Measurements from ENCODE around the gene PUS3. TPM values are rescaled to one million over a fixed set of nuclear protein-coding genes. Genes with fewer than 3 reads are reported as not detected.

PUS3 gene
- polyA plus RNA-seq, 3 donors: 2.0 to 5.3 (median 3.1) TPM

DNA sequence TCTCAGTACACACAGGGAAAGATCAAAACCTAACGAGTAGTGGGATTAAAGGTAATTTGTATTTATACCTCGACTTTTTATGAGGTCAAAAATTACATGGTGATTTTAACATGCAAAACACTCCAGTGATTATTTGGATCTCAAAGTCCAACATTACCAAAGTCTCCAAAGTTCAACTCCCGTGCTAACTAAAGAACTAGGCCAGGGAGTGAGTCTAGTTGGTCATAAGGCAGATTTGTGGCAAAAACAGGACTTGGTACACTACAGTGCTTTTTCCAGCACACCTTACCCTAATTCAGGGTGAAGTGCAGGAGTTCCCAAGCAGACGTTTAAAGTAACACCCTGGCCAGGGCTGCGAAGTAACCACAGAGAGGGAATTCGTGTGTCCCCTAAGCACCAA lies 1.1 kb downstream of the PUS3 start:
- H3K36me3 ChIP-seq (replicated peaks in 1 of 2; ENCODE audit: control insufficient read depth in 1 of 2, insufficient read depth in 2 of 2, low read length in 2 of 2): peaks cover 13 to 30% of the 10 kb centered on the region in 2 donors
- H3K4me3 ChIP-seq (replicated peaks in 1 of 3; ENCODE audit: low read depth in 2 of 3, low read length in 3 of 3): no peak overlapping the region
- TF ChIP-seq, protein P1, sequence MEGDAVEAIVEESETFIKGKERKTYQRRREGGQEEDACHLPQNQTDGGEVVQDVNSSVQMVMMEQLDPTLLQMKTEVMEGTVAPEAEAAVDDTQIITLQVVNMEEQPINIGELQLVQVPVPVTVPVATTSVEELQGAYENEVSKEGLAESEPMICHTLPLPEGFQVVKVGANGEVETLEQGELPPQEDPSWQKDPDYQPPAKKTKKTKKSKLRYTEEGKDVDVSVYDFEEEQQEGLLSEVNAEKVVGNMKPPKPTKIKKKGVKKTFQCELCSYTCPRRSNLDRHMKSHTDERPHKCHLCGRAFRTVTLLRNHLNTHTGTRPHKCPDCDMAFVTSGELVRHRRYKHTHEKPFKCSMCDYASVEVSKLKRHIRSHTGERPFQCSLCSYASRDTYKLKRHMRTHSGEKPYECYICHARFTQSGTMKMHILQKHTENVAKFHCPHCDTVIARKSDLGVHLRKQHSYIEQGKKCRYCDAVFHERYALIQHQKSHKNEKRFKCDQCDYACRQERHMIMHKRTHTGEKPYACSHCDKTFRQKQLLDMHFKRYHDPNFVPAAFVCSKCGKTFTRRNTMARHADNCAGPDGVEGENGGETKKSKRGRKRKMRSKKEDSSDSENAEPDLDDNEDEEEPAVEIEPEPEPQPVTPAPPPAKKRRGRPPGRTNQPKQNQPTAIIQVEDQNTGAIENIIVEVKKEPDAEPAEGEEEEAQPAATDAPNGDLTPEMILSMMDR (IDR thresholded peaks at IDR 0.05): no peak
- intact Hi-C loops (cut with micrococcal nuclease): loop anchor here in 1 of 2 donors (2.0 kb wide), 1 partner anchor 15 kb away; the partner anchor contains the start of gene HYLS1
- WGBS (ENCODE audit: insufficient coverage): 80% methylated on average over 1 of the region's 6 CpGs
- Mint-ChIP-seq H3K27me3 (ENCODE audit: low read depth in 3 of 3) (peaks cover 33 to 38% (median 37%) of the 10 kb centered on the region in 3 donors), H3K4me1 (peaks cover 23% of the 10 kb centered on the region), H3K36me3 (peaks cover 27 to 30% of the 10 kb centered on the region in 2 donors), H3K4me3 (peak overlapping the region in 1 of 2 donors; percentile 51), H3K27ac (no peak overlapping the region), H3K9me3 (peaks cover 0 to 22% (median 12%) of the 10 kb centered on the region in 7 donors)
- peaks cover 42% of the 10 kb centered on the region for H3K79me2 ChIP-seq (ENCODE audit: insufficient read depth, low read length)
- no peak overlapping the region for H2AFZ ChIP-seq (ENCODE audit: insufficient read depth, low read depth, low read length, poor library complexity, severe bottlenecking)
- no peak for DNase-seq
- peaks cover 0 to 16% of the 10 kb centered on the region in 2 donors for H3K9me3 ChIP-seq (replicated peaks in 1 of 2; ENCODE audit: control insufficient read depth in 1 of 2, insufficient read depth in 1 of 2, low read length in 2 of 2)
- H4K20me1 ChIP-seq (ENCODE audit: insufficient read depth, low read length): peaks cover 5% of the 10 kb centered on the region
- H3K27me3 ChIP-seq (ENCODE audit: control insufficient read depth in 2 of 2, insufficient read depth in 2 of 2, low read length in 2 of 2): peaks cover 30 to 36% of the 10 kb centered on the region in 2 donors
- H3K27ac ChIP-seq (ENCODE audit: low read depth in 1 of 2, low read length in 2 of 2): no peak overlapping the region
- H3K4me1 ChIP-seq (ENCODE audit: control insufficient read depth in 1 of 2, insufficient read depth in 2 of 2, low read length in 2 of 2): peaks cover 16 to 20% of the 10 kb centered on the region in 2 donors
- no peak overlapping the region for H3K9ac ChIP-seq (ENCODE audit: insufficient read depth, low read length, poor library complexity, severe bottlenecking)
- H3K4me2 ChIP-seq (replicated peaks; ENCODE audit: extremely low read depth, low read length, poor library complexity, severe bottlenecking): no peak overlapping the region

DNA sequence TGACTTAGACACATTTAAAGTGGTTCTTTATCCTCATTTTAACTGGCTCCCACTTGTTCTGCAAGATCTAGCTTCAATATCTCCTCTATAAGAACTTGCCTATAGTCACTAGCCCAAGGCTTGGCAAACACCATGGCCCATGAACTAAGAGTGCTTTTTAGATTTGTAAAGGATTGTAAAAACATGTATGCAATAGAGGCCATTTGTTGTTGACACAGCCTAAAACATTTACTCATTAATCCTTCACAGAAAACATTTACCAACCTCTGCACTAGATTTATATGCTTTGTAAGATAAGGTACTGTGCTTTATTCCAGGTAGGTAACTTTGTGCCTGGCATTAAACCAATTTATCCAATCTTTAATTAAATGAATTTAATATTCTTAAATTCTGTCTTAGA lies 10.0 kb downstream of the PUS3 start:
- TF ChIP-seq, protein P1 (IDR thresholded peaks at IDR 0.05): no peak
- H3K9ac ChIP-seq (ENCODE audit: insufficient read depth, low read length, poor library complexity, severe bottlenecking): no peak overlapping the region
- intact Hi-C loops (cut with micrococcal nuclease): no loop called here
- peaks cover 71% of the 10 kb centered on the region for H3K79me2 ChIP-seq (ENCODE audit: insufficient read depth, low read length)
- no peak overlapping the region for H3K4me3 Mint-ChIP-seq
- H3K27me3 ChIP-seq (ENCODE audit: control insufficient read depth in 2 of 2, insufficient read depth in 2 of 2, low read length in 2 of 2): no peaks in the 10 kb centered on the region
- no peak for DNase-seq
- H3K4me3 ChIP-seq (replicated peaks in 1 of 3; ENCODE audit: low read depth in 2 of 3, low read length in 3 of 3): no peak overlapping the region
- H3K36me3 Mint-ChIP-seq: peaks cover 49 to 55% of the 10 kb centered on the region in 2 donors
- H3K36me3 ChIP-seq (replicated peaks in 1 of 2; ENCODE audit: control insufficient read depth in 1 of 2, insufficient read depth in 2 of 2, low read length in 2 of 2): peaks cover 36 to 60% of the 10 kb centered on the region in 2 donors
- H3K27ac ChIP-seq (ENCODE audit: low read depth in 1 of 2, low read length in 2 of 2): no peak overlapping the region
- no peaks in the 10 kb centered on the region for H3K9me3 ChIP-seq (replicated peaks in 1 of 2; ENCODE audit: control insufficient read depth in 1 of 2, insufficient read depth in 1 of 2, low read length in 2 of 2)
- no peak overlapping the region for H3K4me2 ChIP-seq (replicated peaks; ENCODE audit: extremely low read depth, low read length, poor library complexity, severe bottlenecking)
- peaks cover 6 to 8% of the 10 kb centered on the region in 2 donors for H3K4me1 ChIP-seq (ENCODE audit: control insufficient read depth in 1 of 2, insufficient read depth in 2 of 2, low read length in 2 of 2)
- no peaks in the 10 kb centered on the region for H3K9me3 Mint-ChIP-seq
- no peak overlapping the region for H2AFZ ChIP-seq (ENCODE audit: insufficient read depth, low read depth, low read length, poor library complexity, severe bottlenecking)
- H3K27me3 Mint-ChIP-seq (ENCODE audit: low read depth in 3 of 3): no peaks in the 10 kb centered on the region
- H3K4me1 Mint-ChIP-seq: peaks cover 22% of the 10 kb centered on the region
- H4K20me1 ChIP-seq (ENCODE audit: insufficient read depth, low read length): peaks cover 9% of the 10 kb centered on the region
- H3K27ac Mint-ChIP-seq: no peak overlapping the region

Measured in CD14-positive monocyte (primary cell).